Effector memory CD4-positive, alpha-beta T cell (primary cell): ENCODE measurements around the gene EPC1.
"Not testable (repeated sequence)": the region's sequence is repeated elsewhere in the genome, so short reads cannot be mapped to it uniquely, and the experiment has no call there.

Experiments
- DNase-seq, 3 donors: peaks; one replicate each; pipeline ENCODE4 v3.0.0-alpha.2; 2020
- H3K27ac ChIP-seq: 2 replicates; pipeline ENCODE4 v1.7.0; 2013; ENCODE audit warnings: mild to moderate bottlenecking, low read length, moderate library complexity; ENCODE audit not compliant: insufficient read depth, poor library complexity, severe bottlenecking
- H3K27me3 ChIP-seq: replicated peaks from 2 replicates; pipeline ENCODE4 v1.7.0; 2013; ENCODE audit warnings: mild to moderate bottlenecking, low read length; ENCODE audit not compliant: insufficient read depth, control insufficient read depth, poor library complexity, severe bottlenecking
- H3K36me3 ChIP-seq: 2 replicates; pipeline ENCODE4 v1.7.0; 2013; ENCODE audit warnings: mild to moderate bottlenecking, low read length, moderate library complexity; ENCODE audit not compliant: control insufficient read depth, insufficient read depth
- H3K4me1 ChIP-seq: 2 replicates; pipeline ENCODE4 v1.7.0; 2013; ENCODE audit warnings: low read length, mild to moderate bottlenecking; ENCODE audit not compliant: control insufficient read depth, insufficient read depth, poor library complexity, severe bottlenecking
- H3K4me3 ChIP-seq: 2 replicates; pipeline ENCODE4 v1.7.0; 2013; ENCODE audit warnings: low read length, low read depth, mild to moderate bottlenecking; ENCODE audit not compliant: insufficient read depth, poor library complexity, severe bottlenecking
- H3K9me3 ChIP-seq: 2 replicates; pipeline ENCODE4 v1.7.0; 2013; ENCODE audit warnings: mild to moderate bottlenecking, low read length, moderate library complexity; ENCODE audit not compliant: control insufficient read depth

The EPC1 gene

GRCh38 chr10:32229170-32229569 lies 117.8 kb downstream of the EPC1 start:
- H3K36me3 ChIP-seq = no peaks in the 10 kb centered on the region
- H3K4me3 ChIP-seq = no peak overlapping the region
- no peak for DNase-seq
- H3K9me3 ChIP-seq = no peaks in the 10 kb centered on the region
- H3K27me3 ChIP-seq = no peaks in the 10 kb centered on the region
- H3K4me1 ChIP-seq = no peaks in the 10 kb centered on the region
- no peak overlapping the region for H3K27ac ChIP-seq

GRCh38 chr10:32227802-32228201 lies 119.2 kb downstream of the EPC1 start:
- Histone ChIP-seq H3K4me1 (no peaks in the 10 kb centered on the region), H3K27ac (no peak overlapping the region), H3K27me3 (no peaks in the 10 kb centered on the region), H3K4me3 (no peak overlapping the region), H3K36me3 (no peaks in the 10 kb centered on the region), H3K9me3 (no peaks in the 10 kb centered on the region)
- DNase-seq = no peak

GRCh38 chr10:32226624-32227023 lies 120.3 kb downstream of the EPC1 start:
- no peaks in the 10 kb centered on the region for H3K36me3 ChIP-seq
- no peak overlapping the region for H3K27ac ChIP-seq
- no peaks in the 10 kb centered on the region for H3K9me3 ChIP-seq
- no peak for DNase-seq
- H3K27me3 ChIP-seq = no peaks in the 10 kb centered on the region
- no peak overlapping the region for H3K4me3 ChIP-seq
- no peaks in the 10 kb centered on the region for H3K4me1 ChIP-seq

GRCh38 chr10:32225976-32226375 lies 121.0 kb downstream of the EPC1 start:
- no peaks in the 10 kb centered on the region for H3K9me3 ChIP-seq
- H3K27ac ChIP-seq = no peak overlapping the region
- no peak for DNase-seq
- H3K27me3 ChIP-seq = no peaks in the 10 kb centered on the region
- H3K4me1 ChIP-seq = no peaks in the 10 kb centered on the region
- no peak overlapping the region for H3K4me3 ChIP-seq
- no peaks in the 10 kb centered on the region for H3K36me3 ChIP-seq

GRCh38 chr10:32222376-32222775 lies 124.6 kb downstream of the EPC1 start:
- H3K4me1 ChIP-seq, H3K27me3 ChIP-seq, DNase-seq, H3K27ac ChIP-seq, H3K4me3 ChIP-seq, H3K36me3 ChIP-seq, H3K9me3 ChIP-seq: not testable (repeated sequence)

GRCh38 chr10:32219156-32219555 lies 127.8 kb downstream of the EPC1 start:
- not testable (repeated sequence) for H3K4me1 ChIP-seq, DNase-seq

GRCh38 chr10:32218206-32219044 lies 128.5 kb downstream of the EPC1 start:
- H3K4me1 ChIP-seq, H3K36me3 ChIP-seq, H3K27ac ChIP-seq, H3K27me3 ChIP-seq, H3K9me3 ChIP-seq, H3K4me3 ChIP-seq, DNase-seq: not testable (repeated sequence)

More at GRCh38 chr10:32219156-32219555, 127.8 kb downstream of the EPC1 start:
- H3K27me3 ChIP-seq, H3K36me3 ChIP-seq, H3K4me3 ChIP-seq, H3K9me3 ChIP-seq, H3K27ac ChIP-seq: not testable (repeated sequence)
